Brain microvascular endothelial cell (primary cell): Measurements from ENCODE around the gene WNT5B.
A peak's percentile ranks its signal among the peaks of the same experiment; 100 is the strongest.
"Not testable (repeated sequence)": the region's sequence is repeated elsewhere in the genome, so short reads cannot be mapped to it uniquely, and the experiment has no call there.

ENCODE experiments used
- DNase-seq: peaks from one replicate; pipeline ENCODE4 v3.0.0-alpha.2; 2020
- H3K27ac ChIP-seq: fragments of 250-450 bp; sonication (Bioruptor Pico); 2 replicates; pipeline ENCODE4 v1.5.1; 2020; ENCODE audit warnings: mild to moderate bottlenecking, moderate library complexity
- H3K27me3 ChIP-seq: fragments of 250-450 bp; sonication (Bioruptor Pico); replicated peaks from 2 replicates; pipeline ENCODE4 v1.5.1; 2020; ENCODE audit warnings: mild to moderate bottlenecking
- H3K36me3 ChIP-seq: fragments of 250-450 bp; sonication (Bioruptor Pico); replicated peaks from 2 replicates; pipeline ENCODE4 v1.5.1; 2020; ENCODE audit warnings: mild to moderate bottlenecking
- H3K4me3 ChIP-seq: 2 replicates; pipeline ENCODE4 v1.5.1; 2011; ENCODE audit warnings: low read depth, mild to moderate bottlenecking, control low read depth, low read length, moderate library complexity
- in situ Hi-C: cut with HindIII; loops from 2 replicates; pipeline ENCODE4 v1.10.0; 2017; ENCODE audit warnings: low sequenced_read_pairs, low pct_ligation_motif_present
- TF ChIP-seq, protein P1 (sequence below): IDR thresholded peaks from 2 replicates; pipeline ENCODE4 v1.5.1; 2011; ENCODE audit warnings: low read depth, mild to moderate bottlenecking, moderate library complexity, low read length, control low read depth, inconsistent platforms; ENCODE audit errors: missing control alignments

WNT5B gene

DNA sequence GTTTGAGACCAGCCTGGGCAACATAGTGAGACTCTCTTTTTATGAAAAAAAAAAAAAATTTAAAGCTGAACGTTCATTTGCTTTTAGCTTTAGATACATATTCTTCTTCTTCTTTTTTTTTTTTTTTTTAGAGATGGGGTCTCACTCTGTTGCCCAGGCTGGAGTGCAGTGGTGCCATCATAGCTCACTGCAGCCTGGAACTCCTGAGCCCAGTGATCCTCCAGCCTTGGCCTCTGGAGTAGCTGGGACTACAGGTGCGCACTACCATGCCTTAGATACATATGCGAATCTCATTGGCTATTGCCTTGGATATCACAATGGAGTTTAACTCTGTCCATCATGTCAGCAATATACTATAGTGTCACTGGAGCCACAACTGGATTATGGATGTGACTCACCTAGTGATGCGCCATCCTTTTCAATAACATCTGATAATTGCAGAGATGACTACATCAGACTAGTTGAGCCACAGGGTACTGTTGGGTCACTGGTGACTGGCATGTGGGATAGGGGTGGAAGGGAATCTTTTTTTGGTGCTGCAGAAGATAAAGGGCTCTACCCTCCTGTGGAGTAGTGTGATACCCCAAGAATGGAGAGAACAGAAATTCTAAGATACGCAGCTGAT lies 59.2 kb downstream of the WNT5B start:
- no peak for DNase-seq
- in situ Hi-C loops: loop anchor here (25.0 kb wide), 1 partner anchor 274 kb away; no protein-coding TSS in a partner anchor
- no peak overlapping the region for H3K4me3 ChIP-seq

DNA sequence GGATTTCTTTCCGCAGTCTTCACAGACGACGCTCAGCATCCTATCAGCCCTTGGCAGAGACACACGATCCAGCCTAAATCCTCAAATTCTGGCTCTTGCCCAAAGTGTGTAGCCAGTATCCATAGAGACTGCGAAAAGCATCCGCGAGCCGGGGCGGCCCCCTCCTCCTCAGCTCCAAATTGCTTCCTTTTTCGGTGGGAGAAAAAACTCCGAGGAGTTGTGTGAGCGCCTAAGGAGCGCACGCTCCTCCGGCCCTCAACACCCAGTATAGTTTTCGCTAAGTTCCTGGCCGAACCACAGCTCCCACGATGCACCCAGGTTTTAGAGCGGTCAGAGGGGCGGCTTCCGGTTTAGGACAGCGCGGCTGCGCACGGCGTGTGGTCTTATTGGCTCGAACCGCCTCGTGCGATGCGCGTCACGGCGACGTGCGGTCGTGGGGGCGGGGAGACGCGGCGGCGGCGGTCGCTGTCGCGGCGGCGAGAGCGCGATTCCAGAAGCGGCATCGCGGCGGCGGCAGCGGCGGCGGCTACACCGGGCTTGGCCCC lies 61.6 kb downstream of the WNT5B start, which contains the start of gene ADIPOR2:
Gene ADIPOR2 (plus strand): TSS at position 493 of the 545 bp plus-strand sequence. CDS start 63,274 bp downstream, outside the sequence.
- Histone ChIP-seq H3K27me3 (no peaks in the 10 kb centered on the region), H3K36me3 (no peaks in the 10 kb centered on the region), H3K4me3 (peak within 1 kb of the TSS; percentile 91), H3K27ac (peak within 1 kb of the TSS; percentile 88)
- DNase-seq: peak; percentile 93
- TF ChIP-seq, protein P1, sequence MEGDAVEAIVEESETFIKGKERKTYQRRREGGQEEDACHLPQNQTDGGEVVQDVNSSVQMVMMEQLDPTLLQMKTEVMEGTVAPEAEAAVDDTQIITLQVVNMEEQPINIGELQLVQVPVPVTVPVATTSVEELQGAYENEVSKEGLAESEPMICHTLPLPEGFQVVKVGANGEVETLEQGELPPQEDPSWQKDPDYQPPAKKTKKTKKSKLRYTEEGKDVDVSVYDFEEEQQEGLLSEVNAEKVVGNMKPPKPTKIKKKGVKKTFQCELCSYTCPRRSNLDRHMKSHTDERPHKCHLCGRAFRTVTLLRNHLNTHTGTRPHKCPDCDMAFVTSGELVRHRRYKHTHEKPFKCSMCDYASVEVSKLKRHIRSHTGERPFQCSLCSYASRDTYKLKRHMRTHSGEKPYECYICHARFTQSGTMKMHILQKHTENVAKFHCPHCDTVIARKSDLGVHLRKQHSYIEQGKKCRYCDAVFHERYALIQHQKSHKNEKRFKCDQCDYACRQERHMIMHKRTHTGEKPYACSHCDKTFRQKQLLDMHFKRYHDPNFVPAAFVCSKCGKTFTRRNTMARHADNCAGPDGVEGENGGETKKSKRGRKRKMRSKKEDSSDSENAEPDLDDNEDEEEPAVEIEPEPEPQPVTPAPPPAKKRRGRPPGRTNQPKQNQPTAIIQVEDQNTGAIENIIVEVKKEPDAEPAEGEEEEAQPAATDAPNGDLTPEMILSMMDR: no peak
- in situ Hi-C loops: loop anchor here (25.0 kb wide), 1 partner anchor 272 kb away; no protein-coding TSS in a partner anchor

More for the DNA sequence above, 59.2 kb downstream of the WNT5B start:
- TF ChIP-seq, protein P1: no peak
- Histone ChIP-seq H3K27me3 (no peaks in the 10 kb centered on the region), H3K36me3 (no peaks in the 10 kb centered on the region), H3K27ac (no peak overlapping the region)

DNA sequence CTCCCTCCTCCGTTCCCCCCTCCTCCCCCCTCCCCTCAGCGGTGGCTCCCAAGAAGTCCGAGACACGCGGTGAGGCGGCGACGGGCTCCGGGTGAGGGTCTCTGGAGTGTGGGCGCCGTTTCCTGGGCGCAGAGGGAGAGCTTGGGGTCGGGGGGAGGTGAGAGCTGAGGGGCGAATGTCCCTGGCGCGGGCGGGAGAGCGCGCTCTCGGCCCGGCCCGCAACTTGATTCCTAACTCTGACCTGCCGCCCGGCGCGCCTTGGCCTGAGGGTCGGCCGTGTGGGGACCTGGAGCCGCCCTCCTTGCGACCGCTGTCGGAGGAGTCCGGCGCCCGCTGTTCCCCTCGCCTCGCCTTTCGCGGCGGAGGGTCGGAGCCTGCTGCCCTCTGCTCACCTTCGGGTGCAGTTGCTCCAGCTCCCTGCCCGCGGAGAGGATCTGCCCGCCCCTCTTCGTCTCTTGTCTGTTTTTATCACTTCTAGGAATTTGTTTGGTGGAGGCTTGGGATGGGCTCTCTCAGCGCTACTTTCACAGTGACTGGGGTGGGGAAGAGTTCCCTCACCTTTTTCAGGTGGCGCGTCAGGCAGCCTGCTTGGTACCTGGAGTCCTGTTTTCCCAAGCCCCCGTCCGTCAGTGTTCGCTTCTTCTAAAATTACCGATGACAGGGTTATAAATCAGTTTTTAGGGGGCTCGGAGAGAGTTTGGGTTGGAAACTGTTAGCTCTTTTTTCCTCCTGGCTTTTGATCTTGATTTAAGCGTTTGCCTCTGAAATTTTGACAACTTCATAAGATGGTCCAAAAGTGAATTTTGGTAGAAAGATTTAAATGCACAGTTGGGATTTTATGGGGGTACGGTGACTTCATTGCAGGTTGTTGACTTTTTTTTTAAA lies 62.3 kb downstream of the WNT5B start:
- in situ Hi-C loops: loop anchor here (25.0 kb wide), 1 partner anchor 271 kb away; no protein-coding TSS in a partner anchor
- peak overlapping the region; percentile 91 for H3K4me3 ChIP-seq
- no peaks in the 10 kb centered on the region for H3K36me3 ChIP-seq
- DNase-seq: no peak
- TF ChIP-seq, protein P1: no peak
- H3K27ac ChIP-seq: peak overlapping the region; percentile 88
- H3K27me3 ChIP-seq: no peaks in the 10 kb centered on the region

DNA sequence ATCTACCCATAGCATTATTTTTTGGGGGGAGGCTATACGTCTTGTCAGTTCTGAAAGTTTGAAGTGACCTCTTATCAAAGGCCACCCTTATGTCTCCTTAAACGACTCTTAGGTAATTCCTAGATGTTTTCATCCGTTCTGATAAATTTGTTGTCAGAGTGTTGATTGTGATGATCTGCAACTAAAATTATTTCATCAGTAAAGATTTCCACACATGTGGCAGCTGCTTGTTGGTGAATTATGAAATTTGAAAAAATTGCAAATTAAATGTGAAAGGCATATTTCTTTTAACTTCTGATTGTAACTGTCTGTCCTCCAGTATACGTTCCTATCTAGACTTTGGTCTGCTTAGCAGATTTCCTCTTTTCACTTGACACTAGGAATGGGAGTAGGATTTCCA lies 63.2 kb downstream of the WNT5B start:
- in situ Hi-C loops: loop anchor here (25.0 kb wide), 1 partner anchor 270 kb away; no protein-coding TSS in a partner anchor
- Histone ChIP-seq H3K4me3 (peak overlapping the region; percentile 91), H3K36me3 (no peaks in the 10 kb centered on the region), H3K27me3 (no peaks in the 10 kb centered on the region), H3K27ac (no peak overlapping the region)
- TF ChIP-seq, protein P1: no peak
- no peak for DNase-seq

DNA sequence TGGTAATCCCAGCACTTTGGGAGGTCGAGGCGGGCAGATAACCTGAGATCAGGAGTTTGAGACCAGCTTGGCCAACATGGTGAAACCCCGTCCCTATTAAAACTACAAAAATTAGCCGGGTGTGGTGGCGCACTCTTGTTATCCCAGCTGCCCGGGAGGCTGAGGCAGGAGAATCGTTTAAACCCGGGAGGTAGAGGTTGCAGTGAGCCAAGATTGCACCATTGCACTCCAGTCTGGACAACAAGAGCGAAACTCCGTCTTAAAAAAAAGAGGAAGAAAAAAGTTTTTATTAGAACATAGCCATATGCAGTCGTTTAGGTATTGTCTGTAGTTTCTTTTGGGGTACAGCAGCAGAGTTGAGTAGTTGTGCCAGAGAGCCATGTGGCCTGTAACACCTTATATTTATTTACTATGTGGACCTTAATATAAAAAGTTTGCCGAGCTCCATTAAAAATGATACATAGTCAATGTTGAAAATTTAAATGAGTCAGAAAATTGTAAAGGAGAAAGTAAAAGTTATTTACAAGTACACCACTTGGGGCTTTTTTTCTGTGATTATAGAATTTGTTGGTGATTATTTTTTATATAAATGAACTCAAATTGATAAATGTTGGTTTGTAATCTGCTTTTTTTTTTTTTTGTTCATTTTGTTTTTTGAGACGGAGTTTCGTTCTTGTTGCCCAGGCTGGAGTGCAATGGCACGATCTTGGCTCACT lies 64.0 kb downstream of the WNT5B start:
- no peak for DNase-seq
- in situ Hi-C loops: loop anchor here (25.0 kb wide), 1 partner anchor 269 kb away; no protein-coding TSS in a partner anchor
- H3K4me3 ChIP-seq: no peak overlapping the region
- TF ChIP-seq, protein P1: no peak
- H3K36me3 ChIP-seq: no peaks in the 10 kb centered on the region
- no peak overlapping the region for H3K27ac ChIP-seq
- no peaks in the 10 kb centered on the region for H3K27me3 ChIP-seq

DNA sequence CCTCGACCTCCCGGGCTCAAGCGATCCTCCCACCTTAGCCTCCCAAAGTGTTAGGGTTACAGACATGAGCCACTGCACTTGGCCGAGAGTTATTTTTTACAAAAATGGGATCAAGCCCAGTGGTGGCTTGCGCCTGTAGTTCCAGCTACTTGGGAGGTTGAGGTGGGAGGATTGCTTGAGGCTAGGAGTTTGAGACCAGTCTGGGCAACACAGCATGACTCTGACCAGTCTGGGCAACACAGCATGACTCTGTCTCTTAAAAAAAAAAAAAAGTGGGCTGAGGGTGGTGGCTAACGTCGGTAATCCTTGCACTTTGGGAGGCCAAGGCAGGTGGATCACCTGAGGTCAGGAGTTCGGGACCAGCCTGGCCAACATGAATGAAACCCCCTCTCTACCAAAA lies 66.1 kb downstream of the WNT5B start:
- H3K27ac ChIP-seq, H3K36me3 ChIP-seq, H3K27me3 ChIP-seq, H3K4me3 ChIP-seq, DNase-seq: not testable (repeated sequence)
- in situ Hi-C loops: loop anchor here (25.0 kb wide), 1 partner anchor 267 kb away; no protein-coding TSS in a partner anchor
